ENCODE data around the gene DMAC2.
"Not testable (repeated sequence)": the region's sequence is repeated elsewhere in the genome, so short reads cannot be mapped to it uniquely, and the experiment has no call there.

DMAC2 gene

DNA sequence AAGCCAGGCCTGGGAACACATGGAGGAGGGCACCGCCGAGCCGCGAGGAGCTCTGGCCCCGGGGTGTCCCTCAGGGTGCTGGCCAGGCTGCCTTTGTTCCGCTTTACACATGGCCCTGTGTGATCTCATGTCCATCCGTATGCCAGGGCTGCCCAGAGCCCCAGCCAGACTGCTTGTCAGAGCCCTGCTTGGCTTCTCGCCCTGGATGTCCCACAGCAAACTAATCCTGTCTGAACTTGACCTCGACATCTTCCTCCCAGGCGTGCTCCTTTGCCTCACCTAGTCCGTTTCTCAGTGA, 27.8 kb downstream of the DMAC2 start:
- H3K4me3 Mint-ChIP-seq = no peak overlapping the region
- H3K36me3 Mint-ChIP-seq (ENCODE audit: insufficient read depth) = peaks cover 16% of the 10 kb centered on the region
- H3K27ac Mint-ChIP-seq (ENCODE audit: low read depth) = no peak overlapping the region
- H3K9me3 Mint-ChIP-seq = no peaks in the 10 kb centered on the region
- H3K4me1 Mint-ChIP-seq = peaks cover 18% of the 10 kb centered on the region
- no peak for DNase-seq (ENCODE audit: low spot score in 2 of 2)
- no peak for ATAC-seq (replicated peaks; ENCODE audit: extremely low read depth, poor library complexity, severe bottlenecking)
- H3K27me3 Mint-ChIP-seq = no peaks in the 10 kb centered on the region

DNA sequence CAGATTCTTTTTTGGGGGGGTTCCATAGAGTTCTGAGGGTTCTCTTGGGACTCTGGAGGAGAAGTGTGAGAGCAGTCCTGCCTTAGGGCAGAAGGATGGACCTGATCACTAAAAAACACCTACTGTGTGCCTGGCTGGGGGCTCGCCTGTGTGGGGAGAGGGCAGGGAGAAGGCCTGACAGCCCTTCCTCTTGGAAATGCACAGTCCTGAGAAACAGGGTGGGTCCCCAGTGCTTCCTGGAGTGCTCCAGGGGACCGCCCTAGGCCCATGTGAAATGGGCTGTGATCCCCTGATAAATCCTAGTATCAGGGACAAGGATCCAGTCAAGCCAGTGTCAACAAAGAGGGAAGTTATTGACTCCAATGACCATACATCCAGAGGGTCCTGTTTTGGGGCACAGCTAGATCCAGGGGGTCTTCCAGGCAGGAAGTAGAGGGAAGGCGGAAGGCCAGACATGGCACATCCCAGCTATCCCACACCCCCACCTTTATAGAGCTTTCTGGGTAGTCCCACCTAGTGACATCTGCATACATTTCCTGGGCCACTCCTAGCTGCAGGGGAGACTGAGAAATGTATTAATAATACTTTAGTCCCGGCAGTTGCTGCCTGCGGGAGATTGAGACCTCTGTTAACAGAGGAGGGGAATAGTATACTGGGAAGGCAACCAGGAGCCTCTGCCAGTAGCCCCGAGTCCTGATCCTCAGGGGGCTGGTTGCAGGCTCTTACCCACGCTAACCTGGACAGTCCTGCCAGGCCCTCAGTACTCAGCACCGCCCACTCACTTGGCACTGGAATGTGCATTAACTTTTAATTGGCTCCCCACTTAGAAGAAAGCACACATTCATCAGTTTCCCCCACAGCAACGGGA, 28.4 kb downstream of the DMAC2 start:
- Mint-ChIP-seq H3K4me1 (peaks cover 20% of the 10 kb centered on the region), H3K9me3 (no peaks in the 10 kb centered on the region), H3K4me3 (no peak overlapping the region), H3K36me3 (ENCODE audit: insufficient read depth) (peaks cover 16% of the 10 kb centered on the region), H3K27ac (ENCODE audit: low read depth) (no peak overlapping the region), H3K27me3 (no peaks in the 10 kb centered on the region)
- no peak for ATAC-seq (replicated peaks; ENCODE audit: extremely low read depth, poor library complexity, severe bottlenecking)
- no peak for DNase-seq (ENCODE audit: low spot score in 2 of 2)

DNA sequence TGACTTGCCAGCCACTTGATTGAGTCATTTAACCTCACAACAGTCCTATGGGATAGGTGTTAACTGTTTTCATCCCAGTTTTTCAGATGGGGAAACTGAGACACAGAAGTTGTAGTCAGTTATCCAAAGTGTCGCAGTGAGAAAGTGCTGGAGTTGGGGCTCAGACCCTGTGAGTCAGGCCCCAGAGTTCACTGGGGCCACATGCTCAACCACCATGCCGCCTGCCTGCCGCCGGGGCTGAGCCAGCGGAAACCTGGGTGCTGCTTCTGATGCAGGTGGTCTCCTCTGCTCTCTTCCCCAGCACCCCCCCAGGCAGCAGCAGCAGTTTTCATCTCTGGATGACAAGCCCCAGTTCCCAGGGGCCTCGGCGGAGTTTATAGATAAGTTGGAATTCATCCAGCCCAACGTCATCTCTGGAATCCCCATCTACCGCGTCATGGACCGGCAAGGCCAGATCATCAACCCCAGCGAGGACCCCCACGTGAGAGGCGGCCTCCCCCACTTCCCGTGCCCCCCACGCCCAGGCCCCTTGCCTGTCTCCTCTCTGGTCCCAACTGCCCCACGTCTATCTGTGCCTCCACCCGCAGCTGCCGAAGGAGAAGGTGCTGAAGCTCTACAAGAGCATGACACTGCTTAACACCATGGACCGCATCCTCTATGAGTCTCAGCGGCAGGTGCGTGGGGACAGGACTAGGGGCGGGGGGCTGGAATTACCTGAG, 29.2 kb downstream of the DMAC2 start:
- H3K36me3 Mint-ChIP-seq (ENCODE audit: insufficient read depth) = peaks cover 15% of the 10 kb centered on the region
- no peak overlapping the region for H3K4me3 Mint-ChIP-seq
- H3K27me3 Mint-ChIP-seq = no peaks in the 10 kb centered on the region
- DNase-seq (ENCODE audit: low spot score in 2 of 2) = no peak
- H3K9me3 Mint-ChIP-seq = no peaks in the 10 kb centered on the region
- ATAC-seq (replicated peaks; ENCODE audit: extremely low read depth, poor library complexity, severe bottlenecking) = no peak
- peaks cover 20% of the 10 kb centered on the region for H3K4me1 Mint-ChIP-seq
- no peak overlapping the region for H3K27ac Mint-ChIP-seq (ENCODE audit: low read depth)

DNA sequence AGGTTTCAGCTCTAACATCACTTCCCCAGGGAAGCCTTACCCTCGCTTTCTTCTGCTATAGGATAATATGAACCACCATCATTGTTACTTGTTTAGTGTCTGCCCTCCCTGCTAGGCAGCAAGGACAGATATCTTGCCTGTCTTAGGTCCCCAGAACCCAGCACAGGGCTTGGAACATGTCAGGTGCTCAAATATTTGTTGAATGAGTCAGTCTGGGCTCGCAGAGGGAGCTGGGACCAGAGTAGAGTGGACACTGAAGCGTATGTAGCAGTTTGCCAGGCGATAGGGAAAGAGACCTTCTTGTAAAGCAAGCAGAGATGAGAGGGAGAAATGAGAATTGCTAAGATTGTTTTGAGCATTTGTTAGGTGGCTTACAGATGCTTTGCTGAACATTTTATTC, 30.4 kb downstream of the DMAC2 start:
- Mint-ChIP-seq H3K27me3 (no peaks in the 10 kb centered on the region), H3K4me1 (peaks cover 20% of the 10 kb centered on the region), H3K9me3 (no peaks in the 10 kb centered on the region), H3K4me3 (no peak overlapping the region), H3K36me3 (ENCODE audit: insufficient read depth) (peaks cover 11% of the 10 kb centered on the region), H3K27ac (ENCODE audit: low read depth) (no peak overlapping the region)
- no peak for ATAC-seq (replicated peaks; ENCODE audit: extremely low read depth, poor library complexity, severe bottlenecking)
- no peak for DNase-seq (ENCODE audit: low spot score in 2 of 2)

DNA sequence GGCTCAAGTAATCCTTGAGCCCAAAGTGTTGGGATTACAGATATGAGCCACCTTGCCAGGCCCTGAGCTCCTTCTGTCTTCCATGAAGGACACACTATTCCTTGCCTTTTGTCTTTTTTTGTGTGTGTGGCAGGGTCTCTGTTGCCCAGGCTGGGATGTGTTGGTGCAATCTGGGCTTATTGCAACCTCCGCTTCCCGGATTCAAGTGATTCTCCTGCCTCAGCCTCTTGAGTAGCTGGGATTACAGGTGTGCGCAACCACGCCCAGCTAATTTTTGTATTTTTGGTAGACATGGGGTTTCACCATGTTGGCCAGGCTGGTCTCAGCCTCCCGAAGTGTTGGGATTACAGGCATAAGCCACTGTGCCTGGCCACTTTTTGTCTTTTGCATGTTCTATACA, 30.9 kb downstream of the DMAC2 start:
- H3K27me3 Mint-ChIP-seq; H3K27ac Mint-ChIP-seq (ENCODE audit: low read depth); H3K9me3 Mint-ChIP-seq; DNase-seq (ENCODE audit: low spot score in 2 of 2); ATAC-seq (replicated peaks; ENCODE audit: extremely low read depth, poor library complexity, severe bottlenecking); H3K4me3 Mint-ChIP-seq; H3K36me3 Mint-ChIP-seq (ENCODE audit: insufficient read depth): not testable (repeated sequence)
- H3K4me1 Mint-ChIP-seq = peaks cover 20% of the 10 kb centered on the region

DNA sequence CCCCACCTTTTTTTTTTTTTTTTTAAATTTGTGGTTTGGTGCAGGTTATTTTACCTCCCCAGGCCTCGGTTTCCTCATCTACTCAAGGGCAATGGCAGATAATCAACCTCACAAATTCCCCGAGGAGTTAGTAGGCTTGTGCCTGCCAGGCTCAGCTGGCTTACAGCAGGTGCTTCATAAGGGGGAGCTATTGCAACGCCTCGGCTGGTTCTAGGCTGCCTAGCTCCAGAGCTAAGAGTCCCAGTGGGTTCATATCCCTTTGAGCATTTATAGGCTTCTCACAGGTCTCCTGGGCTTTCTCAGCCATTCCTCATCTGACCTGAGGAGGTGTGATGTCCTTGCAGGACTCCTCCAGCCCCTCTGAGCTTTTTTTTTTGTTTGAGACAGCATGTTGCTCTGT, 31.5 kb downstream of the DMAC2 start:
- Mint-ChIP-seq H3K27me3 (no peaks in the 10 kb centered on the region), H3K4me1 (peaks cover 25% of the 10 kb centered on the region), H3K27ac (ENCODE audit: low read depth) (no peak overlapping the region), H3K4me3 (no peak overlapping the region), H3K9me3 (no peaks in the 10 kb centered on the region), H3K36me3 (ENCODE audit: insufficient read depth) (peaks cover 10% of the 10 kb centered on the region)
- DNase-seq (ENCODE audit: low spot score in 2 of 2) = no peak
- no peak for ATAC-seq (replicated peaks; ENCODE audit: extremely low read depth, poor library complexity, severe bottlenecking)

DNA sequence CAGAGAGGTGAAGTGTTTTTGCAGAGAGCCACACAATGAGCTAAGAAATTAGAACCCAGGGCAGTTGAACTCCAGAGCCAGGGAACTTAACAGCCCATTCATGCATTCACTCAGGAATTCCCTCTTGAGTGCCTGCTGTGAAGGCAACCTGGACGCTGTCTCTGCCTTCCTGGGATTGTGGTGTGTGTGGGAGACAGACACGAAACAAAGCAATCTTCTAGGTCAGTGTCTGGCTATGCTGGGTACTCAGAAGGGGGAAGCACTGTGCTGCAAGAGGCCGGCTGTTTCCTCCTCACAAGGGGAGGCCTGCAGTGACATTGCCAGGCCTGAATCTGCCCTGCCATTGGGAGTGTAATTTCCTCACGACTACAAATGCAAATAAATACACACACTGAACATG, 32.4 kb downstream of the DMAC2 start:
- Mint-ChIP-seq H3K4me3 (no peak overlapping the region), H3K36me3 (ENCODE audit: insufficient read depth) (peaks cover 11% of the 10 kb centered on the region), H3K27me3 (no peaks in the 10 kb centered on the region), H3K4me1 (peaks cover 30% of the 10 kb centered on the region), H3K9me3 (no peaks in the 10 kb centered on the region), H3K27ac (ENCODE audit: low read depth) (no peak overlapping the region)
- no peak for DNase-seq (ENCODE audit: low spot score in 2 of 2)
- no peak for ATAC-seq (replicated peaks; ENCODE audit: extremely low read depth, poor library complexity, severe bottlenecking)

DNA sequence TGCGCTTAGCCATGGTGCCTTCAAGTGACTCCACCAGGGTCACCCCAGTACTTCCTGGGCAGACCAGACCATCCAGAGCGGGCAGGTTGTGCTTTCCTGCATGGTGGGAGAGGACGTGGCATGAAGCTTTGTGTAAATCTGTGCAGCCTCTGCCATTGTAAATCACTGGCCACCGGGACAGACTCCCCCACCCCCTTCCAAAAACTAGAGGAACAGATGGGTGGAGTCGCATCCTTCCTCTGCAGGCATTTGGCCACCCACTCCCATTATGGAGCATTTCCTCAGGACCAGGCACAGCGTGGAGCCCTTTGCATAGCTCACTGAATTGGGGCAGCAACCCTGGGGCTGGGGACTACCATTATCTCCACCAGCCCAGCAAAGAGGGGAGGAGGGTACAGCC, 33.9 kb downstream of the DMAC2 start:
- ATAC-seq (replicated peaks; ENCODE audit: extremely low read depth, poor library complexity, severe bottlenecking) (no peak), DNase-seq (ENCODE audit: low spot score in 2 of 2) (no peak)
- Mint-ChIP-seq H3K4me3 (no peak overlapping the region), H3K36me3 (ENCODE audit: insufficient read depth) (peaks cover 10% of the 10 kb centered on the region), H3K9me3 (no peaks in the 10 kb centered on the region), H3K4me1 (peaks cover 37% of the 10 kb centered on the region), H3K27me3 (no peaks in the 10 kb centered on the region), H3K27ac (ENCODE audit: low read depth) (no peak overlapping the region)

DNA sequence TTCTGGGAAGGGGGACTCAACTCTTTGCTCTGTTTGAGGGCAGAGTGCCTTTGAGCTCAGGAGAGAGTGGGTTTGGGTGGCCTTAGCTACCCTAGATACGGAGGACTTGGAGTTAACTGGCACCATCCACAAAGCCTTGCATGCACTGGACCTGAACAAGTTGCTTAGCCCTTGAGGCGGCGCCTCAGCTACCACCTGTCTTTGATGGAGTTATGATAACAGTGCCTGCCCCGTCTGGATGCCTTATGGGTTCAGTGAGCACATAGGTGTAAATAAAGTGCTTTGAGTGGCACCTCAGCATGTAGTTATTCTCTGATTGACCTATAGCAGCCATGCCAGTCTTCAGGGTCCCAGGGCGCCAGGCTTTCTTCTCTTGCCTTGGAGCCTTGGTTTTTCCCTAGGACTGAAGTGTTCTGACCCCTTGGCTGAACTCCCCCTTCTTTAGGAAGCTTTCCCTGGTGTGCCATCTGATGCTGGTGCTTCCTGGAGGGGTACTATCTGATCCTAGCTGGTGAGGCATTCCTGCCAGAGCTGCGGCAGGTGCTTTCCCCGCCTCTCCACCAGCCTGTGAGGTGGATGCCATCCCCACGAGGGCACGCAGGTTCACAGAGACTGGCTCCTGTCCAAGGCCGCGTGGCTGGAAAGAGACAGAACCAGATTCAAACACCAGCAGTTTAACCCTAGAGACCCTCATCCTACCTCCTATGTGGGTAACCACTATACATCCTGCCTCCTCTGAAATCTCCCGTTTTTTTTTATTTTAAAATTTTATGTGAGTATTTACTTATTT, 36.3 kb downstream of the DMAC2 start:
- peaks cover 38% of the 10 kb centered on the region for H3K4me1 Mint-ChIP-seq
- H3K27me3 Mint-ChIP-seq = no peaks in the 10 kb centered on the region
- no peaks in the 10 kb centered on the region for H3K9me3 Mint-ChIP-seq
- no peak overlapping the region for H3K27ac Mint-ChIP-seq (ENCODE audit: low read depth)
- H3K36me3 Mint-ChIP-seq (ENCODE audit: insufficient read depth) = peaks cover 12% of the 10 kb centered on the region
- DNase-seq (ENCODE audit: low spot score in 2 of 2) = no peak
- H3K4me3 Mint-ChIP-seq = no peak overlapping the region
- ATAC-seq (replicated peaks; ENCODE audit: extremely low read depth, poor library complexity, severe bottlenecking) = no peak

DNA sequence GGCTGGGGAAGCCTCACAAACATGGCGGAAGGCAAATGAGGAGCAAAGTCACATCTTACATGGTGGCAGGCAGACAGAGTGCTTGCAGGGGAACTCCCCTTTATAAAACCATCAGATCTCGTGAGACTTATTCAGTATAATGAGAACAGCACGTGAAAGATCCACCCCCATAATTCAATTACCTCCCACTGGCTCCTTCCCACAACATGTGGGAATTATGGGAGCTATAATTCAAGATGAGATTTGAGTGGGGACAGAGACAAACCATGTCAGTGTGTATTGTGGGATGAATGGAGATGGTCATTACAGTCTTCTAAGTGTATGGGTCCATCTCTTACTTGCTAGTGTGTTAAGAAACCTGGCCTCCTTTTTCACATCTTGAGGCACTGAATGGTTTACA, 37.7 kb downstream of the DMAC2 start:
- Mint-ChIP-seq H3K27ac (ENCODE audit: low read depth) (no peak overlapping the region), H3K36me3 (ENCODE audit: insufficient read depth) (peaks cover 18% of the 10 kb centered on the region)

DNA sequence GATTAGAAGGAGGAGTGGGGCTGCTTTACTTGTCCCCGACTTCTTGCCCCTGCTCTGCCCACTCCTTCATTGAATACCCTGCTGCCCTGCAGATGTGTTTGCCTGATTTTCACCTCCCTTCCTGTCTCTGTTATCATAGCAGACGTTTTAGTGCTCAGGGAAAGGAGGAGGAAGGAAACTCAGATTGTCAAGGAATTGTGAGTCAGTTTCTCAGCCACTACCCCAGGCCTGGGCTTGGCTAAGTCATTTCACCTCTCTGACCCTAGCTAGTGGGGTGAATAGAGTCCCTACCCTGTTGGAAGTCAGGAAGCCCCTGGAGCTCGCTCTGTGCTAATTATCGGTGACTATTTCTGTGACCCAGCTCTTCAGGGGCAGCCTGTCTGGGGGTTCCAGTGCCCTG, 38.2 kb downstream of the DMAC2 start:
- DNase-seq (ENCODE audit: low spot score in 2 of 2) (no peak), ATAC-seq (replicated peaks; ENCODE audit: extremely low read depth, poor library complexity, severe bottlenecking) (no peak)
- no peak overlapping the region for H3K4me3 Mint-ChIP-seq
- no peak overlapping the region for H3K27ac Mint-ChIP-seq (ENCODE audit: low read depth)
- peaks cover 45% of the 10 kb centered on the region for H3K4me1 Mint-ChIP-seq
- H3K27me3 Mint-ChIP-seq = no peaks in the 10 kb centered on the region
- peaks cover 18% of the 10 kb centered on the region for H3K36me3 Mint-ChIP-seq (ENCODE audit: insufficient read depth)
- H3K9me3 Mint-ChIP-seq = no peaks in the 10 kb centered on the region

More for the DNA sequence above, 37.7 kb downstream of the DMAC2 start:
- Mint-ChIP-seq H3K9me3 (no peaks in the 10 kb centered on the region), H3K4me1 (peaks cover 48% of the 10 kb centered on the region), H3K4me3 (no peak overlapping the region), H3K27me3 (no peaks in the 10 kb centered on the region)
- no peak for ATAC-seq (replicated peaks; ENCODE audit: extremely low read depth, poor library complexity, severe bottlenecking)
- DNase-seq (ENCODE audit: low spot score in 2 of 2) = no peak

DNA sequence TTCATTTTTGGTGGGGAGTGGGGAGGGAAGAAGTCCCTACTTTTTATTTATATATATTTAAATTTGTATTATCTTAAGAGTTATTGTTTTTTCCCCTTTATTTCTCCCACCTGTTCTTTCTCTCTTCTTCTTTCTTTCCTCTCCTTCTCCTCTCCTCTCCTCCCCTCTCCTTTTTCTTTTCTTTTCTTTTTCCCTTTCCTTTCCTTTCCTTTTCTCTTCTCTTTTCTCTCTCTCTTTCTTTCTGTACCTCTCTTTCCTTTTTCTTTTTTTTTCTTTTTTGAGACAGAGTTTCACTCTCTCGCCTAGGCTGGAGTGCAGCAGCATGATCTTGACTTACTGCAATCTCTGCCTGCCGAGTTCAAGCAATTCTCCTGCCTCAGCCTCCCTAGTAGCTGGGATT, 40.2 kb downstream of the DMAC2 start:
- DNase-seq (ENCODE audit: low spot score in 2 of 2) = no peak
- H3K27ac Mint-ChIP-seq (ENCODE audit: low read depth) = peak overlapping the region; percentile 61
- peaks cover 56% of the 10 kb centered on the region for H3K4me1 Mint-ChIP-seq
- no peaks in the 10 kb centered on the region for H3K27me3 Mint-ChIP-seq
- no peak for ATAC-seq (replicated peaks; ENCODE audit: extremely low read depth, poor library complexity, severe bottlenecking)
- H3K4me3 Mint-ChIP-seq = peak overlapping the region; percentile 69
- peaks cover 17% of the 10 kb centered on the region for H3K36me3 Mint-ChIP-seq (ENCODE audit: insufficient read depth)
- no peaks in the 10 kb centered on the region for H3K9me3 Mint-ChIP-seq
